HFF-Myc (cell line): ENCODE results near the gene MRPS34.

ENCODE experiments used
- DNase-seq: peaks from one replicate; pipeline ENCODE4 v3.0.0-alpha.2; 2011; ENCODE audit warnings: low read depth; ENCODE audit errors: extremely low read depth
- H3K4me3 ChIP-seq: replicated peaks from 2 replicates; pipeline ENCODE4 v1.5.1; 2011; ENCODE audit warnings: low read depth, mild to moderate bottlenecking, control low read depth, low read length
- CTCF ChIP-seq: IDR thresholded peaks from 2 replicates; pipeline ENCODE4 v1.5.1; 2012; ENCODE audit warnings: mild to moderate bottlenecking, low read depth, low read length, control low read depth; ENCODE audit errors: missing control alignments

The MRPS34 gene

DNA sequence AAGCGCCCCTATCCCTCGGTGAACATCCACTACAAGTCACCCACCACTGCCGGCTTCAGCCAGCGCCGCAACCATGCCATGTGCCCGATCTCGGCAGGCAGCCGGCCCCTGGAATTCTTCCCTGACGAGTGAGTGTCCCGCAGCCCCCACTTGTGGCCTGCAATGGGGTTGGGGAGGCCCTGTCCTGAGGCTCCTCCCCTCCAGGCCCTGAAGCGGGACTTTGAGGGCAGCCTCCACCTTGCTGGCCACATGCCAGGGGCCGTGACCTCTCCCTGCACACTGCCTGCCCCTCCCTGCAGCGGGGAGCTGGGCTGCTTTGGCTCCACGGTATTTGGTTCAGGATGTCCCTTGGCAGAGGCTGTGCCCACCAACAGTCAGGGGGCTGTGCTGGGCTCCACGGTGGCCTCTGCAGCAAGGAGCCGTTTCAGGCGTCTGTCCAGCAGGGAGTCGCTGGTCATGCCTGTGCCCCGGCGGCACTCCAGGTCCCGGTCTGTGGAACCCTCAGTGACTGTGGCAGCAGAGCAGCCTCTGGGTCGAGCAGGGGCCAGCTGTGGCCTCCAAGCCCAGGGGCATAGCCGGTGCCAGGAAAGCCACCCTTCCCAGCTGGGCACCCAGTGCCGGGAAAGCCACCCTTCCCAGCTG, 9.9 kb downstream of the MRPS34 start:
- H3K4me3 ChIP-seq = no peak overlapping the region
- DNase-seq = no peak
- no peak for TF ChIP-seq CTCF

DNA sequence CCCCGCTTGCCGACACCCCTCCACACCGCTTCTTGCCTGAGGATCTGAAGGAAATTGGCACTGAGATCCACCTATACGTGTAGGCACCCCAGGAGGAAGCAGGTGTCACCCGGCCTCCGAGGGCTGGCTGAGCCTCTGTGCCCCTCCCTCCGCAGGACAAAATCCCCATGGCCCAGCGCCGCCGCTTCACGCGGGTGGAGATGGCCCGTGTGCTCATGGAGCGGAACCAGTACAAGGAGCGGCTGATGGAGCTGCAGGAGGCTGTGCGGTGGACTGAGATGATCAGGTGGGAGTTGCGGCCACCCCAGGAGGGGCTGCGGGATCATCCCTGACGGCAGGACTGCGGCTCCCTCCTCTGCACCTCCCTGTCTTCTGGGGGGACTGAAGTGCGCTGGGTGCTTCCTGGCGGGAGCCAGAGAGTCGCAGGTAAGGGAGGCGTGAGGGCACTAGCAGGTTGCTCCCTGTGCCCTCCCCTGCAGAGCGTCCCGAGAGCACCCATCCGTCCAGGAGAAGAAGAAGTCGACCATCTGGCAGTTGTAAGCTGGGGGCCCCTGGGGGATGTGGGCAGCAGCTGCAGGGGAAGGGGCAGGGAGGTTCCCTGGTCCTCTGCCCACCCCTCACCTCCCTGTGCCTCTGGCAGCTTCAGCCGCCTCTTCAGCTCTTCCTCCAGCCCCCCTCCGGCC, 10.6 kb downstream of the MRPS34 start:
- no peak overlapping the region for H3K4me3 ChIP-seq
- DNase-seq = no peak
- no peak for TF ChIP-seq CTCF

- no peak overlapping the region for H3K4me3 ChIP-seq
- DNase-seq = no peak
- no peak for TF ChIP-seq CTCF
Observed at GRCh38 chr16:1761751-1762150, 11.2 kb downstream of the MRPS34 start.

GRCh38 chr16:1760911-1761310, 12.0 kb downstream of the MRPS34 start:
- no peak for TF ChIP-seq CTCF
- DNase-seq = no peak
- no peak overlapping the region for H3K4me3 ChIP-seq

DNA sequence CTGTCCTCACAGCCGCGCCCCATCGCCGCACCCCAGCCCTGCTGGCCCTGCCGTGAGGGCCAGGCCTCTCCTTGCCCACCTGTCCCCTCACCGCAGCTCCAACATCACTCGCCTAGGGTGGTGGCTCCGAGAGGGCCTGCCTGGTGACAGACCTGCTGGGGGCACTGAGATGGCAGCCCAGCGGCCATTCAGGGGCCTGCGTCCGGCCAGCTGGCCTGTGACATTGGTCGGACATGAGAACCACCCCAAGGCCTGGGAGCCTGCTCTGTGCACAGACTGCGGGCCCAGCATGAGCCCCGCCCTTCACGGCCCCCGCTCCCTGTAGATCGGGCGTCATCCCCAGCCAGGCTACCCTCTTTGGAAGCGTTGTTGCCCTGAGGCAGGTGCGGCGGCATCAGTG, 13.4 kb downstream of the MRPS34 start:
- no peak overlapping the region for H3K4me3 ChIP-seq
- no peak for TF ChIP-seq CTCF
- no peak for DNase-seq

DNA sequence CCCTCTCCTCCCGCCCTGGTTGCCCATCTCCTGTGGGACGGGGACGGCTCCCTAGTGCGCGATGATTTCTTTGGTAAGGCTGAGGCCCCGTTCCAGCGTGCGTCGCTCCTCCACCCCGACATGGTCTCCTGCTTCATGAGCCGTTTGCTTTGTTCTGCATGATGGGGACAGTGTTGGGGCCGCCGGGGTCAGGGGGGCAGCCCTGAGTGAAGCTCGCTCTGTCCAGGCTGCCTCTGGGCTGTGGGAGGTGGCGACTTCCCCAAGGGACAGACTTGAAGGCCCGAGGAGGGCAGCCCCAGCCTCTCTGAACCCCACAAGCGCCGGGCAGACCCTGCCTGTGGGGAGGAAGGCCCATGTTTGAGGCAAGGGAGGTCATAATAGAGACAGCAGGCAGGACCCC, 14.0 kb downstream of the MRPS34 start:
- no peak for TF ChIP-seq CTCF
- no peak overlapping the region for H3K4me3 ChIP-seq
- DNase-seq = no peak
